Activated CD8-positive, alpha-beta memory T cell treated with anti-CD3 and anti-CD28 coated beads, Interleukin-2, amount 50 U/mL, for 24 hours (primary cell): Measurements from ENCODE around the gene GRAMD1C.
"Not testable (repeated sequence)": the region's sequence is repeated elsewhere in the genome, so short reads cannot be mapped to it uniquely, and the experiment has no call there.

Source experiments
- DNase-seq: peaks from one replicate; pipeline ENCODE4 v3.0.0-alpha.2; 2020; ENCODE audit errors: extremely low read depth

The GRAMD1C gene

GRCh38 chr3:113838631-113839209 lies at the start of gene GRAMD1C:
Gene GRAMD1C (plus strand): TSS chr3:113838788. CDS start chr3:113838910, 122 bp downstream.
- peak; percentile 58 for DNase-seq

GRCh38 chr3:113791381-113791780 lies 47.2 kb upstream of the GRAMD1C start:
- DNase-seq: no peak

- no peak for DNase-seq
These were observed 44.1 kb upstream of the GRAMD1C start for GRCh38 chr3:113794526-113794925.

- no peak for DNase-seq
These were observed 42.9 kb upstream of the GRAMD1C start for GRCh38 chr3:113795693-113796092.

GRCh38 chr3:113802795-113803455 lies 35.7 kb upstream of the GRAMD1C start:
- DNase-seq: no peak

- DNase-seq: no peak
These were observed 33.9 kb upstream of the GRAMD1C start for GRCh38 chr3:113804661-113805060.

GRCh38 chr3:113805249-113805648 lies 33.3 kb upstream of the GRAMD1C start:
- DNase-seq: no peak

- DNase-seq: no peak
These were observed 25.7 kb upstream of the GRAMD1C start for GRCh38 chr3:113812854-113813253.

GRCh38 chr3:113819866-113820265 lies 18.7 kb upstream of the GRAMD1C start:
- no peak for DNase-seq

GRCh38 chr3:113825090-113825489 lies 13.5 kb upstream of the GRAMD1C start:
- no peak for DNase-seq

- DNase-seq: no peak
These were observed 10.0 kb upstream of the GRAMD1C start for GRCh38 chr3:113828600-113828999.

GRCh38 chr3:113829576-113830354 lies 8.8 kb upstream of the GRAMD1C start:
- DNase-seq: no peak

GRCh38 chr3:113831103-113831355 lies 7.6 kb upstream of the GRAMD1C start:
- DNase-seq: no peak

GRCh38 chr3:113832477-113833164 lies 6.0 kb upstream of the GRAMD1C start:
- DNase-seq: no peak

GRCh38 chr3:113834983-113835382 lies 3.6 kb upstream of the GRAMD1C start:
- DNase-seq: no peak

GRCh38 chr3:113839551-113839950 lies 963 bp downstream of the GRAMD1C start:
- no peak for DNase-seq

- DNase-seq: no peak
These were observed 6.1 kb downstream of the GRAMD1C start for GRCh38 chr3:113844622-113845222.

- DNase-seq: no peak
These were observed 8.7 kb downstream of the GRAMD1C start for GRCh38 chr3:113847247-113847646.

GRCh38 chr3:113847664-113848461 lies 9.3 kb downstream of the GRAMD1C start:
- no peak for DNase-seq

GRCh38 chr3:113849071-113849470 lies 10.5 kb downstream of the GRAMD1C start:
- DNase-seq: not testable (repeated sequence)

- not testable (repeated sequence) for DNase-seq
These were observed 11.3 kb downstream of the GRAMD1C start for GRCh38 chr3:113849841-113850240.
